ENCODE data around the gene SLC35E1.

- TF ChIP-seq CTCF (conservative IDR thresholded peaks at IDR 0.05; ENCODE audit: low read depth, low read length) = no peak
- TF ChIP-seq CEBPB (IDR thresholded peaks at IDR 0.05; ENCODE audit: low read depth, low read length) = no peak
- TF ChIP-seq, protein P1, sequence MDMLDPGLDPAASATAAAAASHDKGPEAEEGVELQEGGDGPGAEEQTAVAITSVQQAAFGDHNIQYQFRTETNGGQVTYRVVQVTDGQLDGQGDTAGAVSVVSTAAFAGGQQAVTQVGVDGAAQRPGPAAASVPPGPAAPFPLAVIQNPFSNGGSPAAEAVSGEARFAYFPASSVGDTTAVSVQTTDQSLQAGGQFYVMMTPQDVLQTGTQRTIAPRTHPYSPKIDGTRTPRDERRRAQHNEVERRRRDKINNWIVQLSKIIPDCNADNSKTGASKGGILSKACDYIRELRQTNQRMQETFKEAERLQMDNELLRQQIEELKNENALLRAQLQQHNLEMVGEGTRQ (IDR thresholded peaks at IDR 0.05; ENCODE audit: low read depth, low read length) = no peak
- no peak for TF ChIP-seq POLR2A (IDR thresholded peaks at IDR 0.05; ENCODE audit: low read depth, low read length)
- no peak for TF ChIP-seq RCOR1 (IDR thresholded peaks at IDR 0.05; ENCODE audit: insufficient replicate concordance, low read length)
- no peak for TF ChIP-seq MAZ (IDR thresholded peaks at IDR 0.05; ENCODE audit: borderline replicate concordance, low read depth, low read length)
- no peak for TF ChIP-seq RAD21 (IDR thresholded peaks at IDR 0.05; ENCODE audit: low read length)
Measured at GRCh38 chr19:16566702-16567101, 5.5 kb downstream of the SLC35E1 start.

Data from IMR-90 (cell line).